GM12874 (cell line): ENCODE results near the gene MSH6.

Experiments used
- CTCF ChIP-seq: IDR thresholded peaks from 2 replicates; pipeline ENCODE4 v1.5.1; 2011; ENCODE audit warnings: low read depth, mild to moderate bottlenecking, control low read depth, low read length, moderate library complexity; ENCODE audit not compliant: insufficient read depth

The MSH6 gene

DNA sequence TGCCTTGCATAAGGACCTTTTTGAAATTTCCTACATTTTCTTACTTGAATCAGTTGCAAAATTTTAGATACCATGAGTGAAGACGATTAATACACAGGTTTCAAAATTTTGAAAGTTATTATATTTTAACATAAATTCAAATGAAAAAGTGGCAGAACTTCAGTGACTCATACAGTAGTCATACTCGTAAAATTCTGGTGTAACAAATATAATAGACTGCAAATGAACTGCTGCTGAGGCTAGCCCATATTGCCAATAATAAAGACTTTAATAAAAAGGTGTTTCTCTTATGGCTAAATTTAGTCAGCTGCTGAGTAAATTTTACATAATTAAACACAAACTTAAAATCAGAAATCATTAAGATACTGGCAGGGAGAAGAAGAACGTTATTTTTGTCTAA lies 36.9 kb downstream of the MSH6 start:
- TF ChIP-seq CTCF, result no peak

DNA sequence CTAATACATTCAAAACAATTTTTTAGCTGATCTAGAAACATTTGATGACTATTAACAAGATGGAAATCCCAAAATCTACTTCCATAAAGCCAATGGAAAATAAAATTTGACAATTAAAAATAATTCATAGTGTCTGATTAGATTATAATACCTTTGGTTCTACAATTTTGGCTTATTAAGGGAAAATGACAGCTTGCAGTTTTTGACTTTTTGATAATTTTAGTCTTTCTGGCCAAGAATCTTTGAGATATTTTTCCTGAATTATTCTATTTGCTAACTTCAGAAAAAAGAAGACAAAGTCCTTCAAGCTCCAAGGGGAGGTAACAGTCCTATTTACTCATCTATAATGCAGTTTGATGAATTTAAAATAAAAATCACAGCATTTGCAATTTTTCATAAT lies 39.6 kb downstream of the MSH6 start:
- TF ChIP-seq CTCF, result no peak

DNA sequence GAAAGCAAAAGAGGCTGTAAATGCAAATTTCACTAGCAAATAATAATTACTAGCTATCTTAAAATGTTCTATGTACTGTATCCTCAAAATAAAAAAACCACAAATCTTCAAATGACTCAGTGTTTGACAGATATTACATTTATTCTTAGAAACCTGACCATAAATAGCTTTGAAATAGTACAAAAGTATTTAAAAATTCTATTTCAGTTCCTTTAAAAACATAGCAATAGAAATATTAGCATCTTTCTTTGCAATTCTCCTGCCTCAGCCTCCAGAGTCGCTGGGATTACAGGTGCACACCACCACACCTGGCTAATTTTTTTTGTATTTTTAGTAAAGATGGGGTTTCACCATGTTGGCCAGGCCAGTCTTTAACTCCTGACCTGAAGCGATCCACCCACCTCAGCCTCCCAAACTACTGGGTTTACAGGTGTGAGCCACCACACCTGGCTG lies 50.6 kb downstream of the MSH6 start:
- no peak for TF ChIP-seq CTCF

GRCh38 chr2:47838249-47838648 lies 55.3 kb downstream of the MSH6 start:
- TF ChIP-seq CTCF, result no peak

DNA sequence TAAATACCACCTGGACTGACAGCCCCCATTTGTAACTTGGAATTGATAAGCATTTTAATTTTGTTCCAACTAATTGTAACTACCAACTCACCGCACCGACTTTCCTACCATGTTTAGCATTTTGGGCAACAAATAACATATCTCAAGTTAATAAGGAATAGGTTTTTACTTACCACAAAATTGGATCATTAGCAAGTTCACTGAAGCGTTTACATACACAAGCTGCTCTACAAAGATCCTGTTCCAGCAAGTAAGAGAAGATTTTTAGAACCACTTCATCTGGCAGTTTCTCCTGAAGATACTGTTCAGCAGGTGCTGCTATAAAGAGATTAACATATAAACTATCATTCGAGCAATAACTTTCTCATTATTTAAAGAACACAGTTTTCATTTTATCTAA lies 55.7 kb downstream of the MSH6 start:
- no peak for TF ChIP-seq CTCF

- no peak for TF ChIP-seq CTCF
Observed at GRCh38 chr2:47842846-47843245, 59.9 kb downstream of the MSH6 start.

- no peak for TF ChIP-seq CTCF
Observed at GRCh38 chr2:47843407-47843806, 60.5 kb downstream of the MSH6 start.

DNA sequence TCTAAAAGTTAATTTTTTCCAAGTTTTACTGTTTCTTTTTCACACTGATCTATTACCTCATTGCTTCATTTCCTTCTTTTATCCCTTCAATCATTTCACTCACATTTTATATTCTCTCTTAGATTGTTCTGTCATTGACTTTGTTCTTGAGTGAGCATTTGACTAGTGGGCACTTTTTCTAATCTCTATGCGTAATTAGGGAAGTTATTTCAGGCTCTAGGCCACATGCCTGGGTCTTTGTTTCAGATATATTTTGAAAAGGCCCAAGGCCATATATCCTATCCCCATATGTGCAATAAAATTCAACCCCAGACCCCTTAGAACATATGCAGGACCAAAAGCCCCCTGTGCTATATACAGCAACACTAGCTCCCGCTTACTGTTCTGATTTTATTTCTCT lies 61.2 kb downstream of the MSH6 start:
- no peak for TF ChIP-seq CTCF
